HCT116 (cell line): ENCODE data around the gene KDM5A. TPM values are rescaled to one million over a fixed set of nuclear protein-coding genes. Genes with fewer than 3 reads are reported as not detected.

Source experiments
- ATAC-seq: fragments of 200-7000 bp; cut with Tn5 transposase; 2 replicates; pipeline ENCODE4 v1.9.1; 2020; ENCODE audit warnings: mild to moderate bottlenecking, moderate library complexity
- BruUV-seq: library from RNA; stranded (reverse); fragments of 400-500 nt; replicated peaks from 2 replicates; lab custom pipeline; 2021; lab: Mats Ljungman, UMichigan
- CTCF ChIA-PET: fragments of 300-600 bp; sonication (Branson Sonifier 250); formaldehyde crosslinking; loops from one replicate; lab custom pipeline; 2021; ENCODE audit warnings: antibody characterized with exemption; lab: Charles Lee
- POLR2A ChIA-PET: fragments of 300-600, 350-600 bp; sonication (Branson Sonifier 250); formaldehyde crosslinking; loops from one replicate; lab custom pipeline; 2021; ENCODE audit warnings: antibody characterized with exemption; lab: Charles Lee
- RAD21 ChIA-PET, 2 experiments: fragments of 300-600 bp; sonication (Branson Sonifier 250); formaldehyde crosslinking; loops; one replicate each; lab custom pipeline; 2023; ENCODE audit warnings: low total read pairs in 2 of 2; ENCODE audit not compliant: uncharacterized antibody in 2 of 2, unreplicated experiment in 2 of 2, low non-redundant PET in 1 of 2; lab: Charles Lee
- DNase-seq: peaks from one replicate; pipeline ENCODE4 v3.0.0-alpha.2; 2010; ENCODE audit warnings: low read depth, low spot score
- H2AFZ ChIP-seq: fragments of 200-600 bp; shearing (Covaris generic), sonication (generic); 2 replicates; pipeline ENCODE4 v1.6.1; 2017; ENCODE audit warnings: low read depth, mixed run types, mixed read lengths, antibody characterized with exemption, low read length; ENCODE audit not compliant: poor library complexity, severe bottlenecking
- H3K27ac ChIP-seq: 2 replicates; pipeline ENCODE4 v1.5.1; 2012; ENCODE audit warnings: low read depth, low read length
- H3K27me3 ChIP-seq: fragments of 200-600 bp; sonication (generic); 2 replicates; pipeline ENCODE4 v1.6.1; 2016; ENCODE audit warnings: mixed run types, low read length, mixed read lengths; ENCODE audit not compliant: insufficient read depth
- H3K36me3 ChIP-seq, 2 experiments: fragments of 200-500 bp in 1 of 2; fragments of 200-600 bp in 1 of 2; sonication (Bioruptor generic) in 1 of 2; sonication (generic) in 1 of 2; 2 replicates each; pipeline versions ENCODE4 v1.5.1 to v1.6.1; 2014 to 2016; ENCODE audit warnings: low read length in 2 of 2, inconsistent platforms in 1 of 2, mixed read lengths in 1 of 2, mixed run types in 1 of 2; ENCODE audit not compliant: insufficient read depth in 2 of 2, control insufficient read depth in 1 of 2
- H3K4me1 ChIP-seq, 2 experiments: fragments of 200-600 bp in 1 of 2; sonication (generic) in 1 of 2; 2 replicates each; pipeline versions ENCODE4 v1.5.1 to v1.6.1; 2012 to 2017; ENCODE audit warnings: low read length in 2 of 2, inconsistent platforms in 1 of 2, mild to moderate bottlenecking in 1 of 2, mixed read lengths in 1 of 2, mixed run types in 1 of 2, moderate library complexity in 1 of 2; ENCODE audit not compliant: insufficient read depth in 2 of 2, control insufficient read depth in 1 of 2
- H3K4me2 ChIP-seq: fragments of 200-600 bp; sonication (generic); 2 replicates; pipeline ENCODE4 v1.6.1; 2017; ENCODE audit warnings: mixed run types, low read length, mixed read lengths
- H3K4me3 ChIP-seq, 2 experiments: fragments of 200-600 bp in 1 of 2; sonication (generic) in 1 of 2; replicated peaks in 1 of 2; 2 replicates each; pipeline ENCODE4 v1.5.1; 2011 to 2016; ENCODE audit warnings: low read length in 2 of 2, control low read depth in 1 of 2, low read depth in 1 of 2, mild to moderate bottlenecking in 1 of 2, mixed read lengths in 1 of 2, mixed run types in 1 of 2
- H3K79me2 ChIP-seq: fragments of 200-600 bp; sonication (generic); 2 replicates; pipeline ENCODE4 v1.6.1; 2017; ENCODE audit warnings: mild to moderate bottlenecking, mixed run types, low read length, moderate library complexity, mixed read lengths; ENCODE audit not compliant: insufficient read depth
- H3K9ac ChIP-seq: fragments of 200-600 bp; sonication (generic); 2 replicates; pipeline ENCODE4 v1.6.1; 2016; ENCODE audit warnings: low read length, mixed read lengths
- H3K9me2 ChIP-seq: fragments of 200-600 bp; sonication (generic), shearing (Covaris generic); 2 replicates; pipeline ENCODE4 v1.6.1; 2017; ENCODE audit warnings: mixed run types, mild to moderate bottlenecking, moderate library complexity; ENCODE audit not compliant: insufficient read depth
- H3K9me3 ChIP-seq, 2 experiments: fragments of 200-500 bp in 1 of 2; fragments of 200-600 bp in 1 of 2; sonication (Bioruptor generic) in 1 of 2; sonication (generic) in 1 of 2; 2 replicates each; pipeline ENCODE4 v1.6.1; 2014 to 2017; ENCODE audit warnings: low read length in 2 of 2, mixed read lengths in 2 of 2, inconsistent platforms in 1 of 2, low read depth in 1 of 2, mild to moderate bottlenecking in 1 of 2, mixed run types in 1 of 2, moderate library complexity in 1 of 2; ENCODE audit not compliant: control insufficient read depth in 1 of 2, insufficient read depth in 1 of 2
- H4K20me1 ChIP-seq: fragments of 200-600 bp; sonication (generic), shearing (Covaris generic); 2 replicates; pipeline ENCODE4 v1.6.1; 2017; ENCODE audit warnings: mixed run types, mild to moderate bottlenecking, moderate library complexity; ENCODE audit not compliant: insufficient read depth
- ATF3 ChIP-seq: IDR thresholded peaks from 2 replicates; pipeline ENCODE4 v1.6.1; 2012
- CEBPB ChIP-seq: IDR thresholded peaks from 2 replicates; pipeline ENCODE4 v1.6.1; 2012; ENCODE audit warnings: low read depth
- EZH2phosphoT487 ChIP-seq: fragments of 200-600 bp; IDR thresholded peaks from 2 replicates; pipeline ENCODE4 v1.6.1; 2018; ENCODE audit warnings: antibody characterized with exemption, borderline replicate concordance
- JUND ChIP-seq: IDR thresholded peaks from 2 replicates; pipeline ENCODE4 v1.6.1; 2012
- MAX ChIP-seq: IDR thresholded peaks from 2 replicates; pipeline ENCODE4 v1.6.1; 2012
- SP1 ChIP-seq: IDR thresholded peaks from 2 replicates; pipeline ENCODE4 v1.6.1; 2012; ENCODE audit warnings: low read depth
- TCF7L2 ChIP-seq: IDR thresholded peaks from 2 replicates; pipeline ENCODE4 v1.7.0; 2011; ENCODE audit warnings: borderline replicate concordance, inconsistent platforms; ENCODE audit not compliant: insufficient read depth, insufficient read length; ENCODE audit errors: extremely low read depth
- ZBTB33 ChIP-seq: IDR thresholded peaks from 2 replicates; pipeline ENCODE4 v1.6.1; 2011; ENCODE audit warnings: mild to moderate bottlenecking, low read length, moderate library complexity; ENCODE audit not compliant: insufficient replicate concordance; ENCODE audit errors: extremely low read depth
- intact Hi-C: fragments of 100-400 bp; cut with micrococcal nuclease; formaldehyde crosslinking; loops from 2 replicates; pipeline ENCODE4 v1.10.0; 2022
- total RNA-seq: library from RNA; stranded (reverse); gene quantifications from one replicate; pipeline ENCODE4 v1.2.1, GENCODE V29; 2021; ENCODE audit not compliant: unreplicated experiment

KDM5A gene
- total RNA-seq, 1 experiment from 2014 or later: 49.0 TPM

GRCh38 chr12:332581-333205, 56.4 kb downstream of the KDM5A start:
- TF ChIP-seq ATF3 (no peak), JUND (no peak), EZH2phosphoT487 (no peak), ZBTB33 (no peak), CEBPB (no peak), MAX (no peak), SP1 (no peak), TCF7L2 (no peak)
- DNase-seq: no peak
- CTCF ChIA-PET: no interaction called here

More at GRCh38 chr12:332581-333205, 56.4 kb downstream of the KDM5A start:
- no peak overlapping the region for H3K27ac ChIP-seq
- H2AFZ ChIP-seq: no peak overlapping the region
- no peaks in the 10 kb centered on the region for H3K27me3 ChIP-seq
- intact Hi-C loops: no loop called here
- H3K4me2 ChIP-seq: no peak overlapping the region
- H3K9ac ChIP-seq: no peak overlapping the region
- H3K4me3 ChIP-seq: no peak overlapping the region
- POLR2A ChIA-PET: no interaction called here
- ATAC-seq: no peak
- RAD21 ChIA-PET: no interaction called here
- no peaks in the 10 kb centered on the region for H3K9me2 ChIP-seq
- no TSS peak for BruUV-seq
- H3K9me3 ChIP-seq: no peaks in the 10 kb centered on the region
- H3K79me2 ChIP-seq: peaks cover 2% of the 10 kb centered on the region; the same call in 1 of the 2 replicates
- H3K36me3 ChIP-seq: peaks cover 14 to 33% of the 10 kb centered on the region in 2 experiments; a peak in 3 of 4 replicates
- H3K4me1 ChIP-seq: no peaks in the 10 kb centered on the region
- H4K20me1 ChIP-seq: no peaks in the 10 kb centered on the region
